Stimulated activated memory B cell treated with anti-CD40 and anti-IgM and Interleukin-4, amounts not matched to agents 10 μg/mL and 1 μg/mL and 100 μg/mL, for 72 hours (primary cell): ENCODE measurements around the gene GPR132.

Experiments used
- ATAC-seq: fragments of 150-1000 bp; cut with Tn5 transposase; 2 replicates; pipeline ENCODE4 v1.10.0; 2021
- H3K27ac Mint-ChIP-seq: one replicate; pipeline ENCODE4 v1.8.0; 2022; ENCODE audit warnings: mild to moderate bottlenecking, mixed read lengths
- H3K27me3 Mint-ChIP-seq: one replicate; pipeline ENCODE4 v1.8.0; 2022; ENCODE audit warnings: mixed read lengths
- H3K36me3 Mint-ChIP-seq: one replicate; pipeline ENCODE4 v1.8.0; 2022; ENCODE audit warnings: mixed read lengths
- H3K4me1 Mint-ChIP-seq: one replicate; pipeline ENCODE4 v1.8.0; 2022; ENCODE audit warnings: mixed read lengths
- H3K4me3 Mint-ChIP-seq: one replicate; pipeline ENCODE4 v1.8.0; 2022; ENCODE audit warnings: mild to moderate bottlenecking, moderate library complexity, mixed read lengths
- H3K9me3 Mint-ChIP-seq: one replicate; pipeline ENCODE4 v1.8.0; 2022; ENCODE audit warnings: mixed read lengths

The GPR132 gene

GRCh38 chr14:105005929-105006830 is 59.0 kb downstream of the GPR132 start:
- Mint-ChIP-seq H3K36me3 (peaks cover 15% of the 10 kb centered on the region), H3K9me3 (no peaks in the 10 kb centered on the region), H3K27ac (peak overlapping the region; percentile 59), H3K4me3 (no peak overlapping the region), H3K4me1 (no peaks in the 10 kb centered on the region), H3K27me3 (no peaks in the 10 kb centered on the region)
- ATAC-seq, result no peak

GRCh38 chr14:105005329-105005928 is 59.8 kb downstream of the GPR132 start:
- H3K4me1 Mint-ChIP-seq, result no peaks in the 10 kb centered on the region
- H3K27me3 Mint-ChIP-seq, result no peaks in the 10 kb centered on the region
- no peak overlapping the region for H3K27ac Mint-ChIP-seq
- no peak for ATAC-seq
- H3K9me3 Mint-ChIP-seq, result no peaks in the 10 kb centered on the region
- no peak overlapping the region for H3K4me3 Mint-ChIP-seq
- peaks cover 9% of the 10 kb centered on the region for H3K36me3 Mint-ChIP-seq
